Panc1 (cell line): ENCODE data around the gene GRID2. TPM values are rescaled to one million over a fixed set of nuclear protein-coding genes. Genes with fewer than 3 reads are reported as not detected.

Experiments used
- ATAC-seq: fragments of 200-7000 bp; cut with Tn5 transposase; 2 replicates; pipeline ENCODE4 v1.9.1; 2020; ENCODE audit warnings: mild to moderate bottlenecking, moderate library complexity
- BruUV-seq: library from RNA; stranded (reverse); fragments of 400-500 nt; replicated peaks from 2 replicates; lab custom pipeline; 2021; lab: Mats Ljungman, UMichigan
- CTCF ChIA-PET: fragments of 300-600 bp; sonication (Branson Sonifier 250); formaldehyde crosslinking; loops from one replicate; lab custom pipeline; 2022; ENCODE audit warnings: antibody characterized with exemption; lab: Charles Lee
- POLR2A ChIA-PET: fragments of 300-600 bp; sonication (Branson Sonifier 250); formaldehyde crosslinking; loops from one replicate; lab custom pipeline; 2022; ENCODE audit warnings: antibody characterized with exemption; lab: Charles Lee
- DNase-seq: peaks from one replicate; pipeline ENCODE4 v3.0.0-alpha.2; 2010; ENCODE audit warnings: low read depth, low spot score
- H3K27ac ChIP-seq: 2 replicates; pipeline ENCODE4 v1.5.1; 2011; ENCODE audit warnings: mild to moderate bottlenecking, low read length, inconsistent platforms
- H3K27me3 ChIP-seq: fragments of 200-500 bp; sonication (Bioruptor generic); 2 replicates; pipeline ENCODE4 v1.6.0; 2014; ENCODE audit warnings: low read length, inconsistent platforms; ENCODE audit not compliant: control insufficient read depth, insufficient read depth
- H3K36me3 ChIP-seq: fragments of 200-500 bp; sonication (Bioruptor generic); 2 replicates; pipeline ENCODE4 v1.5.1; 2014; ENCODE audit warnings: inconsistent platforms, mild to moderate bottlenecking, low read length, moderate library complexity; ENCODE audit not compliant: control insufficient read depth, insufficient read depth
- H3K4me1 ChIP-seq: 2 replicates; pipeline ENCODE4 v1.5.1; 2011; ENCODE audit warnings: inconsistent platforms, mild to moderate bottlenecking, low read length, moderate library complexity; ENCODE audit not compliant: control insufficient read depth, insufficient read depth
- H3K4me3 ChIP-seq, 2 experiments: 2 replicates each; pipeline ENCODE4 v1.5.1; 2011 to 2012; ENCODE audit warnings: low read depth in 2 of 2, low read length in 2 of 2, mild to moderate bottlenecking in 2 of 2, inconsistent platforms in 1 of 2, moderate library complexity in 1 of 2
- H3K9me3 ChIP-seq: fragments of 200-500 bp; sonication (Bioruptor generic); 2 replicates; pipeline ENCODE4 v1.5.1; 2014; ENCODE audit warnings: low read depth, mild to moderate bottlenecking, inconsistent platforms, low read length, moderate library complexity; ENCODE audit not compliant: control insufficient read depth, insufficient read depth
- CTCF ChIP-seq: fragments of 450-650 bp; IDR thresholded peaks from 2 replicates; pipeline ENCODE4 v1.5.1; 2017; ENCODE audit warnings: mild to moderate bottlenecking
- POLR2AphosphoS5 ChIP-seq: IDR thresholded peaks from 2 replicates; pipeline ENCODE4 v1.6.1; 2012; ENCODE audit warnings: mild to moderate bottlenecking, low read depth, low read length, moderate library complexity
- SIN3A ChIP-seq: IDR thresholded peaks from 2 replicates; pipeline ENCODE4 v1.6.1; 2012; ENCODE audit warnings: low read depth, mild to moderate bottlenecking, low read length, moderate library complexity, borderline replicate concordance; ENCODE audit not compliant: insufficient read depth
- TCF7L2 ChIP-seq: IDR thresholded peaks from 2 replicates; pipeline ENCODE4 v1.6.1; 2011; ENCODE audit warnings: mild to moderate bottlenecking, low read depth, low read length, inconsistent platforms
- in situ Hi-C: cut with HindIII; loops from 2 replicates; pipeline ENCODE4 v1.10.0; 2016; ENCODE audit warnings: low sequenced_read_pairs, low pct_unique_long_range_greater_than_20kb
- intact Hi-C: fragments of 100-400 bp; cut with micrococcal nuclease; formaldehyde crosslinking; loops from one replicate; pipeline ENCODE4 v1.10.0; 2022; ENCODE audit not compliant: unreplicated experiment
- total RNA-seq: library from RNA; stranded (reverse); gene quantifications from one replicate; pipeline ENCODE4 v1.2.1, GENCODE V29; 2021; ENCODE audit not compliant: unreplicated experiment
- TF ChIP-seq, protein P1 (sequence below), 2 experiments: IDR thresholded peaks; 2 replicates each; pipeline ENCODE4 v1.6.1; 2011 to 2012; ENCODE audit warnings: low read depth in 2 of 2, control low read depth in 1 of 2, low read length in 1 of 2, mild to moderate bottlenecking in 1 of 2, moderate library complexity in 1 of 2; ENCODE audit not compliant: insufficient read depth in 1 of 2

Gene GRID2
- total RNA-seq, 1 experiment from 2014 or later = 0.08 TPM

DNA sequence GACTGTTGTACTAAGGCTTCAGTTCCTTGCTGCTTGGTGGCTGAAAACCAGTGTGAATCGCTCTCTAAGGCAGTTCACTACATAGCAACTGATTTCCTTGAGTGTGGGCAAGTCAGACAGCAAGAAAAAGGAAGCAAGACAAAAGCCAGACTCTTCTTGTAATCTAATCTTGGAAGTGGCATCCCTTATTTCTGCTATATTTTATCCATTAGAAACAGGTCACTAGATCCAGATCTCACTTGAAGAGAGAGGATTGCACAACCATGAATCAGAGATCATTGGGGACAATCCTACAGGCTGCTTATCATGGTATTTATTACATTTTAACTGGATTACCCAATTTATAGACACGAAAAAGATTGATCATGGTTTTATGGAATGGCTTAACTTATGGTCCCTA, 684.5 kb downstream of the GRID2 start:
- DNase-seq (no peak), ATAC-seq (no peak)
- no peaks in the 10 kb centered on the region for H3K27me3 ChIP-seq
- no peak for TF ChIP-seq POLR2AphosphoS5
- TF ChIP-seq, protein P1, sequence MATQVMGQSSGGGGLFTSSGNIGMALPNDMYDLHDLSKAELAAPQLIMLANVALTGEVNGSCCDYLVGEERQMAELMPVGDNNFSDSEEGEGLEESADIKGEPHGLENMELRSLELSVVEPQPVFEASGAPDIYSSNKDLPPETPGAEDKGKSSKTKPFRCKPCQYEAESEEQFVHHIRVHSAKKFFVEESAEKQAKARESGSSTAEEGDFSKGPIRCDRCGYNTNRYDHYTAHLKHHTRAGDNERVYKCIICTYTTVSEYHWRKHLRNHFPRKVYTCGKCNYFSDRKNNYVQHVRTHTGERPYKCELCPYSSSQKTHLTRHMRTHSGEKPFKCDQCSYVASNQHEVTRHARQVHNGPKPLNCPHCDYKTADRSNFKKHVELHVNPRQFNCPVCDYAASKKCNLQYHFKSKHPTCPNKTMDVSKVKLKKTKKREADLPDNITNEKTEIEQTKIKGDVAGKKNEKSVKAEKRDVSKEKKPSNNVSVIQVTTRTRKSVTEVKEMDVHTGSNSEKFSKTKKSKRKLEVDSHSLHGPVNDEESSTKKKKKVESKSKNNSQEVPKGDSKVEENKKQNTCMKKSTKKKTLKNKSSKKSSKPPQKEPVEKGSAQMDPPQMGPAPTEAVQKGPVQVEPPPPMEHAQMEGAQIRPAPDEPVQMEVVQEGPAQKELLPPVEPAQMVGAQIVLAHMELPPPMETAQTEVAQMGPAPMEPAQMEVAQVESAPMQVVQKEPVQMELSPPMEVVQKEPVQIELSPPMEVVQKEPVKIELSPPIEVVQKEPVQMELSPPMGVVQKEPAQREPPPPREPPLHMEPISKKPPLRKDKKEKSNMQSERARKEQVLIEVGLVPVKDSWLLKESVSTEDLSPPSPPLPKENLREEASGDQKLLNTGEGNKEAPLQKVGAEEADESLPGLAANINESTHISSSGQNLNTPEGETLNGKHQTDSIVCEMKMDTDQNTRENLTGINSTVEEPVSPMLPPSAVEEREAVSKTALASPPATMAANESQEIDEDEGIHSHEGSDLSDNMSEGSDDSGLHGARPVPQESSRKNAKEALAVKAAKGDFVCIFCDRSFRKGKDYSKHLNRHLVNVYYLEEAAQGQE (IDR thresholded peaks at IDR 0.05; ENCODE audit: insufficient read depth in 1 of 2, low read depth in 2 of 2, low read length in 1 of 2) = no peak
- TF ChIP-seq TCF7L2 = no peak
- TF ChIP-seq CTCF = no peak
- no peak for TF ChIP-seq SIN3A
- BruUV-seq = no TSS peak
- in situ Hi-C loops = no loop called here
- H3K36me3 ChIP-seq = no peaks in the 10 kb centered on the region
- no peaks in the 10 kb centered on the region for H3K4me1 ChIP-seq
- H3K27ac ChIP-seq = no peak overlapping the region
- H3K9me3 ChIP-seq = no peaks in the 10 kb centered on the region
- ChIA-PET CTCF (no interaction called here), POLR2A (no interaction called here)
- intact Hi-C loops = no loop called here
- no peak overlapping the region for H3K4me3 ChIP-seq

GRCh38 chr4:92992758-92993157, 689.0 kb downstream of the GRID2 start:
- BruUV-seq = no TSS peak
- Histone ChIP-seq H3K27me3 (no peaks in the 10 kb centered on the region), H3K36me3 (no peaks in the 10 kb centered on the region)

More at GRCh38 chr4:92992758-92993157, 689.0 kb downstream of the GRID2 start:
- intact Hi-C loops (no loop called here), in situ Hi-C loops (no loop called here)
- TF ChIP-seq, protein P1 (IDR thresholded peaks at IDR 0.05; ENCODE audit: insufficient read depth in 1 of 2, low read depth in 2 of 2, low read length in 1 of 2) = no peak
- TF ChIP-seq POLR2AphosphoS5 = no peak
- TF ChIP-seq TCF7L2 = no peak
- no peak for TF ChIP-seq SIN3A
- no peak for TF ChIP-seq CTCF
- H3K4me3 ChIP-seq = no peak overlapping the region
- no peak overlapping the region for H3K27ac ChIP-seq
- CTCF ChIA-PET = no interaction called here
- no peaks in the 10 kb centered on the region for H3K4me1 ChIP-seq
- ATAC-seq (no peak), DNase-seq (no peak)
- POLR2A ChIA-PET = no interaction called here
- H3K9me3 ChIP-seq = no peaks in the 10 kb centered on the region
